GM20000 (cell line): ENCODE data around the gene HK1.

ENCODE experiments used
- DNase-seq: peaks from one replicate; pipeline ENCODE4 v3.0.0; 2012; ENCODE audit warnings: low spot score
- CTCF ChIP-seq: IDR thresholded peaks from 2 replicates; pipeline ENCODE4 v1.5.1; 2012; ENCODE audit warnings: mild to moderate bottlenecking, control low read depth; ENCODE audit errors: extremely low read depth, missing control alignments

The HK1 gene

GRCh38 chr10:69259547-69260243, 18.6 kb upstream of the HK1 start:
- no peak for TF ChIP-seq CTCF
- DNase-seq: no peak

GRCh38 chr10:69261184-69261583, 17.1 kb upstream of the HK1 start:
- no peak for TF ChIP-seq CTCF
- no peak for DNase-seq

- peak; percentile 67 for DNase-seq
- TF ChIP-seq CTCF: no peak
These were observed 16.0 kb upstream of the HK1 start for GRCh38 chr10:69262292-69262751.

- no peak for DNase-seq
- no peak for TF ChIP-seq CTCF
These were observed 12.8 kb upstream of the HK1 start for GRCh38 chr10:69265521-69265920.

GRCh38 chr10:69268761-69269416, 9.4 kb upstream of the HK1 start:
- TF ChIP-seq CTCF: no peak
- DNase-seq: no peak

GRCh38 chr10:69269761-69270160, 8.5 kb upstream of the HK1 start:
- TF ChIP-seq CTCF: no peak

GRCh38 chr10:69270990-69271389, 7.3 kb upstream of the HK1 start:
- TF ChIP-seq CTCF: no peak
- DNase-seq: no peak

More at GRCh38 chr10:69269761-69270160, 8.5 kb upstream of the HK1 start:
- DNase-seq: no peak
